Stimulated activated CD4-positive, alpha-beta T cell treated with anti-CD3 and anti-CD28 coated beads, Interleukin-15, amount 100 ng/mL, for 24 hours (primary cell): Measurements from ENCODE around the gene EFNA5.

Source experiments
- DNase-seq: peaks from one replicate; pipeline ENCODE4 v3.0.0-alpha.2; 2020

EFNA5 gene

DNA sequence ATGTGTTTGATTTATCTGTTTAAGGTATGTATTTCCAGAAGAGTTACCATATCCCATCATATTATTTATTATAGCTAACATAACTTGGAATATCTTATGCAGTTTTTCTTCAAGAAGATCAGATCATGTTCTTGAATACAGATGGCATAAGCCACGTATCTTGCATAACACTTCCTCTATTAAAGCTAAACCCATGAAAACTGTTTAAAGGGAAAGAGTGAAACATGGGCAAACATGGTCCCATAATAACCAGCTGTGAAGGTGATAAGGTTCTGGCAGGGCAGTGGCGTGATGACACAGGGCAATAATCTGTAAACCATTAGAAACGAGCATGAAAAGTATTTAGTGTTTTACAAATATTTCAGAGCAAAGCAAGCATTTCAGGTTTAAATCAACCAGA is 34.2 kb downstream of the EFNA5 start:
- DNase-seq, result no peak

DNA sequence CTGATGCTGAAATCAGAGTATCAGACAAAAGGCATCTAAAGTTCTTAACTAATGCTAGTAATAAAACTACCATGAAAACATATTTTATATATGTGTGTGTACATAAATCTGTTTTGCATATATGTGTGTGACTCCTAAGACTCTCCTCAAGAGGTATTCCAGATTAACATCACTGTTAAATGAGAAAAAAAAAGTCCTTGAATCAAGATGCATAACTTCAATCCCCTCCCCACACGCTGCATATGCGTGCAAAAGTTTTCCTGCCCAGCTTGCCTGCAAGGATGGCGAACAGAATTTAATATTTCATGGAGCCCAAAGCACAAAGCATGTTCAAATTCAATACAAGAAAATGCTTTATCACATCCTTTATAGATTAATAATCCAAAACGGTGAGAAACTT is 34.7 kb downstream of the EFNA5 start:
- no peak for DNase-seq

DNA sequence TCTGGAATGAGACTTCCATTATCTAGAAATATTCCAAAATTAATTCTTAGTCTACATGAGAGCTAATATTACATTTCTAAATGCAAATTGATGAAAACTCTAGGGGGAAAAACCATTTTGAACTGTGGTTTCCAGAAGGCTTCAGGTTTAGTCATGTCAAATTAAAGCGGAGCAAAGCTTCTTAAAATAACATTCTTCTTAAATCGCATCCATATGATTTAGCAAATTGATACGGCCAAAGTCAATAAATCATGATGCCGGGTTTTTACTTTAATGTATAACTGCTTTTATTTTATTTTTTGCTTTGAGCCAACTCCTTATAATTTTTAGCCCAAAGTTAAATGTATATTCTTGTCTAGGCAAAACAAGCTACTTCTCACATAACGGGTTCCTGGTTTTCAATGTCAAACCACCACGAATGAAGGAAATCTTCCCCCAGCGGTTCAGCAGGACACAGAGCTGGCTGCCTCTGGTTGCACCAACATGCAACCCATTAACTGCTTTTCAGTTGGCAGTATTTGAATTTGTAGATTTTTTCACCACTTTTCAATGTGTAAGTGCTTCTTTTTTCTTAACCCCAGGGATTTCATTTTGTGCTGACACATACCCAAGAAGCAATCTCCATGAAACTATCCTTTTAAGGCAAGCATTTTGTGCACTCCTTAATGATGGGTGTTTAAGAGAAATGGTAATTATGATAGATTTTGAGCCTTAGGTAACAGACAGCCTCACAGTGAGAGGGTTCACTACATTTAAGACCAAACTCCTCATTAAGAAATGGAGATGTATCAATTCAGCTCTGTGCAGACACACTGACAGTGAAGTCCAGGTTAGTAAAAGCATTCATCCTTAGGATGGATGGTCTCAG is 35.5 kb downstream of the EFNA5 start:
- no peak for DNase-seq

GRCh38 chr5:107633171-107633901 is 37.4 kb downstream of the EFNA5 start:
- no peak for DNase-seq

DNA sequence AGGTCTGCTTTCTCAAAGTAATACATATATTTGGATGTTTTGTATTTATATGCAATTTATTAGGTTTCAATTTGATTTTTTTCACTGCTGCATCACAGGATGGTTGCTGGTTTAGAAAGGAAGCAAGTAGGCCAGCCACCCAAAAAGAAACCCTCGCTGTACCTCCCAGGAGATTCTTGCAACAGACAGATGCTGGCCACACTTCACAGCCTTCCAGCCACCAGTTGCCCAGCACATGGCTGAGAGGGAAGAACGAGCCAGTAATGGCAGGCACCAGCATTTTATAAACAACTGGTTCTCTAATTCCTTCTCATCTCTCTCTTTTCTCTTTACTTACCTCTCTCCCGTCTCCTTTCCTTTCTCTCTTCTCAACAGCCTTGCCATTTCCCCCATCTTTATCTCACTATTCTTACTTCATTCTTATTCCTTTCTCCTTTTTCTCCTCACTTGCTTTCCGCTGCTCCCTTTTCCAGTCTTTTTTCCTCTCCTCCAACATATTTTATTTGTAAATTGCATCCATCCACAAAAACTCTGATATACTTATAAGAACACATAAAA is 38.9 kb downstream of the EFNA5 start:
- DNase-seq, result no peak

- no peak for DNase-seq
Measured at GRCh38 chr5:107630184-107630583, 40.6 kb downstream of the EFNA5 start.

DNA sequence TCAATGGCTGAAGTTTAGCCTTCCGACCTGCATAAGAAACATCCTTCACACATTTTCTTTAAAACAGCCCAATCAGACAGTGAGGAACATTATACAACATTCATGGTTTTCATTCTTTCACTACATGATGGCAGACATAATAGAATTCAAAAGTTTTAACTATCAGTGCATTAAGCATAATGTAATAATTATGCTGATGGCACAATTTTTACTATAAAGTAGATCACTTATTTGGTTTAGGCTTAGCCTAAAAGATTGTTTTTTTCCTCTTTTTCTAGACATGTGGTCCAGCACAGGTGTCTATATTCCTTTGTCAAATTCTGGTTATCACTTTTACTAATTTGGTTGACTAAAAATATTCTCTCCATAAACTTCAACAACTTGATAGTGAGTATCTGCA is 46.5 kb downstream of the EFNA5 start:
- no peak for DNase-seq

GRCh38 chr5:107621089-107621488 is 49.6 kb downstream of the EFNA5 start:
- no peak for DNase-seq

DNA sequence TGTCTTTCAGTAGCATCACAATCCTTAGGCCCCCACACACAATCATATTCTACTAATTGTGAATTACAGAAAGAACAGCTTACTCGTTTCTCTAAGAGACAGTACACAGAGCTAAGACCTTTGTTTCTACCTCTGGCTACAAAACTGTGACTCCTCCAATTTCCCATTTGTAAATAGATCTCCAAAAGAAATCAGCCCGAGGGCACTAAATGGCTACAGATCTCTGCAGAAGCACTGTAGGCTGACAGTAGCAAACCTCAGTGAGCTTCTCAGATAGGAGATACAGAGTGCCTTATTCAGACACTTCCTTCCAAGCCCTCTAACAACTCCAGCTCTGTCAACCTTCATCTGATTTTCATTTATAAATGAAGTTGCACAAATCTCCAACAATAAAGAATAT is 51.0 kb downstream of the EFNA5 start:
- DNase-seq, result no peak

- DNase-seq, result no peak
Measured at GRCh38 chr5:107618242-107618641, 52.5 kb downstream of the EFNA5 start.

GRCh38 chr5:107617052-107617451 is 53.7 kb downstream of the EFNA5 start:
- DNase-seq, result no peak

GRCh38 chr5:107616213-107616612 is 54.5 kb downstream of the EFNA5 start:
- DNase-seq, result no peak

GRCh38 chr5:107615299-107615817 is 55.4 kb downstream of the EFNA5 start:
- DNase-seq, result no peak

DNA sequence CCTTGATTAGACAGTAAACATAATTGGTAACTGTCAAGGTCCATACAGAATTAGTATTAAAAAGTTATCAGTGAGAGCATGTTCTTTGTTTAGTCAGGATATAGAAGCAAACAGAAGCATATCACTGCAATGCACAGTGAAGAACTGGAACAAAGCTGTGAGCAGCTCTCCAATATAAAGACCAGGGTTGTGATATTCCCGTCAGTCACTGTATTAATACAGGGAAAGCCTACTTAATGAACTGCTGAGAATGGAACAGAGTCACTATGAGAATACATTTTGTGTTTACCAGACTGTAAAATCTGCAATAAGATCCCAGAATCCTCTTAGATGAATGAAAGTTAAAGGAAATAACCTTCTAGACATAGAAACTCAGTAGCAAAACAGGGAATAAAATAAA is 58.2 kb downstream of the EFNA5 start:
- DNase-seq, result no peak

DNA sequence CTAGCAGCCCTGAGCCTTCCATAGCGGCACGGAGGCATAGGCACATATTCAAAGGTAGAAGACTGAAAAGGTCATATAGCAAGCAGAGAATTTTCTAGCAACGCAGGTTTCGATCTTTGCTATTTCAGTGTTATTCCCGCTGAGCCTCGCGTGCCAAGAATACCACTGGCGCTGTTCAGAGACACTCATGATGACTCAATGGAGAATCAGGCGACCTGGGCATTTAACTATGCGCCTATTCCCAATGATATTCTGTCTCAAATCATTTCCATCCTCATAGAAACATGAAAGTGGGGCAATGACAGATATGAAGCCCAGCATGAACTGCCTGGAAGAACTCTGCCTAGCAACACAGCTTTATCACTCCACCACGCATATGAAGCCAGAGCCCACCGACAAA is 59.9 kb downstream of the EFNA5 start:
- DNase-seq, result no peak

GRCh38 chr5:107607671-107608345 is 62.9 kb downstream of the EFNA5 start:
- DNase-seq, result no peak

- DNase-seq, result no peak
Measured at GRCh38 chr5:107607196-107607595, 63.5 kb downstream of the EFNA5 start.

- DNase-seq, result no peak
Measured at GRCh38 chr5:107605596-107606125, 65.1 kb downstream of the EFNA5 start.

DNA sequence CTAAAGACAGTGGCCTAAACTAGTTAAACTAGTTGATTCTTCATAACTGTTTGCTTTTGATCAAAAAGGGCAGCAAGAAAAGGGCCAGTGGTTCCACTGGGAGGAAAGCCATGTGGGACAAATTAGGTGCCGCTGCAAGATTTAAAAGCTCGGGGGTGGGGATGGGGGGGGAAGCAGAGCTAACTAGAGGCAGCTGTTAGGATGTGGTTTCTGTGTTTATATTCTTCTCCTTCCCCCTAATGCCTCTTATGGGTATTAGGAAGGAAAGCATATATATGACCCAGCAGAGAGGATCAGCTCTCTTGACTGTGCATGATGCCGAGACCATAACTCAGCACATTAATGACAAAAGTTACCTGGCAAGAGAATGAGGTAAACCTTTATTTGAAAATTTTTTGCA is 65.7 kb downstream of the EFNA5 start:
- no peak for DNase-seq

DNA sequence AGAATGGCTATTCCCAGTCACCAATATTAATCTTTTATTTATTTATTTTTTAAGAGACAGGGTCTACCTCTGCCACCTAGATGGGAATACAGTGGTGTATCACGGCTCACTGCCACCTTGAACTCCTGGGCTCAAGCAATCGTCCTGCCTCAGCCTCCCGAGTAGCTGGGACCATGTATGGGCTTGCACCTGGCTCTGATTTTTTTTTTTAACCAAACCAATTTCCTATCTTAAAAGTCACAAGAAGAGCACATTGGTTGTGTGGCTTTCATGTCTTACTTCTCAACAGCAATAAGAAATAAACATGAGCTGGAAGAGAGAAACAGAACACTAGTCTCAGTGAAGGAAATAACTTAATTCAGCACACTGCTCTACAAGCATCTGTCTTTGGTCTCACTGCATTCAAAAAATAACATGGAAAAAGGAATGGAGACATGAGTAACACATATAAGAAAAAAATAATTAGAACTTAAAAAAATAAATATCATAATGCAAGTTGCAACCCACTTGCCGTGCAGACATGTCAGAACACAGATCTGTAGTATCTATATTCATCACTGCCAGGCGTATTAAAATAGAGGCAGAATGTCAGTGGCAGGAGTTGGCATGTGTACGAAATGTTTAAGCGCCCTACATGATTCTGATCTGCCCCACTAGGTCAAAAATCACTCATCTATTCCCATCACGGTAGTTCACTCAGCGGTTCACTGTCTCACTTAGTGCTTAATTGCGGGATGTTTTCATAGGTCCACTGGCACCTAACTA is 66.4 kb downstream of the EFNA5 start:
- DNase-seq, result no peak

GRCh38 chr5:107603349-107603748 is 67.4 kb downstream of the EFNA5 start:
- DNase-seq, result no peak

DNA sequence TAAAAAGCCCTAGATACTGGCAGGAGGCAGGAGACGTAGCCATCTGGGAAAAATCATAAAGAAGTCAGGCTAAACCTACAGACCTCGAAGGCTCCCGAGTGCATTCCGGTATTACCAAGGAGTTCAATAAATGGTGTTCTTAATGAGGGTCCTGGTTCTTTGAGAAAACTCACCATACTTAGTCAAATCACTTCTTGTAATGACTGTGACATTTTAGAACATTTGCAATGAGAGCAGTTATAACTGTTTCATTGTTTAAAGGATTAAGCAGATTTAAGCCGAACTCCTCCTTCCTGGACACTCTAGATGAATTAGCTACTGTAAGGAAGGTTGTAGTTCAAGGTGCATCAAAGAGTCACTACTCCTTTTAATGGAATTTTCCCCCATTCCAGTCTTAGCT is 67.8 kb downstream of the EFNA5 start:
- no peak for DNase-seq
